NK-92 treated with Interleukin-12 subunit alpha and Interleukin-12 subunit beta, amount 100 ng/mL, for 24 hours (cell line): Measurements from ENCODE around the gene SMYD2.

Experiments
- DNase-seq: peaks from one replicate; lab custom pipeline; 2025; lab: John Stamatoyannopoulos, UW

Gene SMYD2

DNA sequence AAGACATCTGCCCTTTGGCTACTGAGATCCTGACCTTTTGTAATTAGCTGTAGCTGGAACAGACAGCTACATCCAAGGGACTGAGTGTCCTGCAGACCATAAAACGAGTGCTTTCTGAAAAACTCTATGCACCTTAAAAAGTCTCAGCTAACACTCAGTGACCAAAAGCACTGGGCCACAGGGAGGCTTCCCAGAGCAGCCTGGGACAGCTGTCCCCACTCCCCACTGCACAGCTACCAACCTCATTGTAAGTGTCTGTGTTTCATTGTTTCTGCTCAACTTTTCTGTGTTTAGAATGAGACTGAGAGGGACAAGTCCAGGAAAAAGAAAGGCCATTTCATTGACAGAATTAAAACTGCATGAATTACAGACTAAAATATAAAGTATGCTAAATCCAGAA lies 80.7 kb downstream of the SMYD2 start:
- no peak for DNase-seq

DNA sequence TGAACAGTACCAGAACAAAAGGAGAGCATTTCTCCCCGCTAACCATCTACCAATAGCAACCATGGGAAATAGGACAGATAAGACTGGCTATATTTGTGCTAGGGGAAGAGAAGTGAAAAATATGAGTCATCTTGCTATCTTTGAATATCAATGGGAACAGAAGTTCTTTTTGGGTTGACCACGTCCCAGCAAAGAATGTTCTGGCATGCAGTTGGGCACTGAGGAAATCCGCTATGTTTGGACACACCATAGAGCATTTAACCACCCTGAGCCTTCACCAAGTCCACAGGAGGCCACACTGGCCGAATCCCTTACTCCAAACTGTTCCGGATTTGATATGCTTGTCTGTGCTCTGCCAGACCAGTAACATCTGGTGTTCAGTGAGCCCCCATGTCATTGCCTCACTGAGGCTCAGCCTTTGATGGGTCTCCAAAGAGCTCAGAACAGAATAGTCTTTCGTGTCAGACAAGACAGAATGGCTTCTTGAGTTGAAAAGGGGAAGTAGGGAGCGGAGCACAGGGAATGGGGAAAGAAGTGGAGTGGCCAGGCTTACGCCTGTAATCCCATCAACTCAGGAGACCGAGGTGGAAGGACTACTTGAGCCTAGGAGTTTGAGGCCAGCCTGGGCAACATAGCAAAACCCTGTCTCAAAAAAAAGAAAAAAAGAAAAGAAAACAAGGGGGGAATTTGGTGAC lies 81.4 kb downstream of the SMYD2 start:
- no peak for DNase-seq

DNA sequence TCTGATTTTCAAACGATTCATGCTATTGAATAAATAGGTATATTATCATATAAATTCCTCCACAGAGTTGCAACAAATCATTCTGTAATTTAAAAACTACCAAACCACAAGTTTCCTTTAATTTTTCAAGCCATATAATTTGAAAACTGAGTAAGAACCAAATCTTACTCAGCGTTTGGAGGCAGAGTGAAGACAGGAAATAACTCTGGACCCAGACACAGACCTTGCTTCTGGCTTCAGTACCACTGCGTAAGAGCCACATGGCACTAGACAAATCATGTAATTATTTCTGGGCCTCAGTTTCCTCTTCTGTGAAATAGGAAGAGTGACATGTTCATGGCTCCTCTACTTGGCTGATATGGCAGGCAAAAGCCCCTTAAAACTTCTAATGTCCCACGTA lies 82.4 kb downstream of the SMYD2 start:
- no peak for DNase-seq

DNA sequence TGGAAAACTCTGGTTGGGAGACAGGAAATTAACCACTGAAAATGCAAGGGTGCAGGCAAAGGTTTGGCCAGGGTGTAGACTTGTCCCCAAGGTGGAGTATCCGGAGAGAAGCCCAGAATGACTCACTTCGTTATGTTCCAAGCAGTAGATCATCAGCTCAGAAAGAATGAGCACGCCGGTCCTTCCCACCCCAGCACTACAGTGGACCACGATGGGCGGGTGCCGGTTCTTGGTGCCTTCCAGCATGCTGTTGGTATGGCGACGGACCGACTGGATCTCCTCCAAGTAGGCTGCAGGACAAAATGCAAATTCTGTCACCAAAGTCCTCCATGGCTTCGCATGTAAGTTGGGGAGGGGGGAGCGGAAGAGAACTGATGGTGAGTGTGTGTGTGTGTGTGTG lies 83.4 kb downstream of the SMYD2 start:
- no peak for DNase-seq

DNA sequence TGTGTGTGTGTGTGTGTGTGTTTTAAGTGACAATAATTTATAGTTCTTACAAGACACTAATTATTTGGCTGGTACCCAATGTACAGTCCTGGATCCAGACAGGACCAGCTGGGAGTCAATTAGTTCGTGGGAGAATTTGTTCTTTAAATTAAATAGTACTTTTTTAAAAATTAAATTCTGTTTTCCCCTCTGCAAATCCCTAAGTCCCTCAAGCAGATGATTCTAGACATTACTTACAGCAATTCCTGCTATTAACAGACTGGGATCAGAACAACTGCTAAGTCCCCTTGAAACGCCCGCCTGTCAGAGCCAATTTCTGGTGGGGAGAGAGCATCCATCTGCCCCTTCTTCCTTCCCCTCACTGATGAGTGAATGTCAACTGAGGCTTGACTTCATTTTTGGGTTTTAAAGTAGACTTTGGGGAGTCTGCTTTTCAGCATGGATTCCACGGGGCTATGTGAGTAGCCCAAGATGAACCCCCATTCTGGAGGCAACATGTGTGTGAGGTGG lies 83.9 kb downstream of the SMYD2 start:
- no peak for DNase-seq

DNA sequence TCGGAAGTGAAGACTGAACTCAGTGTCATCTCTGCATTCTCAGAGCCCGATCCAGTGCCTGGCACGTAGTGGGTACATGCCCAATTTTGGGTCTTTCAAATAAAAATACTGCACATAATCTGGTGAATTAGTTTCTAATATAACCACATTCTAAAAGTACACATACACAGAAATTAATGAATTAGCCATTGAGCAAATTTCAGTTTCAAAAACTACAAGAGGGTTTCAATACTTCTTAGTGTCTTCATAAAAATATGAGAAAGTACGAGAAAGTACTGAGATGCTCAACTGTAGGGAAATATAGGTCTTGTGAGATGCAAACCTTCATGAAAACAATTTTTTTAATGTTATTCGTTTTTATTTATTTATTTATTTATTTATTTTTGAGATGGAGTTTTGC lies 86.9 kb downstream of the SMYD2 start:
- no peak for DNase-seq

DNA sequence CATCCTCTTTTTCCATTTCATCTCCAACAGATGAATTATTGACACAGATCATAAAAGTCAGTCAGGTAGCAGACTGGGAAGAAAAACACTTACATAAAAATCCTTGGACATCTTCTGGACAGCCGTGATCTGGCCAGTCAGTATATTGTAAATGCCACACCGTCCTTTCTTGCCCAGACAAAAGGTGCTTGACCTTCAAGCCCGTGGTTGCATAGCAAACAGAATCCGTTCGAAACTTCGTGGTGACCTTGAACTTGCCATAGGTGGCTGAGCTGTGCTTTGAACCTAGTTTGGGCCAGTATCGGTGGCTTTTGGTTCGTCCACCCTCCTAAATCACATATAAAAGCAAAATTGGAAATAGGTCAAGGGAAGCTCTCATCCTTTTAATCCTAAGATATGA lies 88.4 kb downstream of the SMYD2 start:
- no peak for DNase-seq

DNA sequence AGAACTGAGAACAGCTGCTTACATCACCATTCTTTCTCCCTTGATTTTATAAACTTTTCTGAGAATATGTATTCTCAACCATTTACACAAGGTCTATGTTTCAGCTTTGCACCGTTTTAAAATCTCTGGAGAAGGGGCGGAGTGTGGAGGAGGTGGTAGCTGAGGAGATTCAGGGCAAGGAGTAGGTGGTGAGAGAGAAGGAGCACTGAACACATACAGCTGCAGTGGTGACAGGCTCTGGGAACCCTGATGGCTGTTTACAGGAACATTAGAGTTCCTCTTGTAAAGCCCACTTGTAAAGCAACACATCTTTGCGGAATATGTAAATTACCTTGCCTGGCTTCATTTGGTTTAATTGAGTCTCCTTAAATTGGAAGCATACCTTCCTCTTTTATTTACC lies 89.7 kb downstream of the SMYD2 start:
- no peak for DNase-seq

DNA sequence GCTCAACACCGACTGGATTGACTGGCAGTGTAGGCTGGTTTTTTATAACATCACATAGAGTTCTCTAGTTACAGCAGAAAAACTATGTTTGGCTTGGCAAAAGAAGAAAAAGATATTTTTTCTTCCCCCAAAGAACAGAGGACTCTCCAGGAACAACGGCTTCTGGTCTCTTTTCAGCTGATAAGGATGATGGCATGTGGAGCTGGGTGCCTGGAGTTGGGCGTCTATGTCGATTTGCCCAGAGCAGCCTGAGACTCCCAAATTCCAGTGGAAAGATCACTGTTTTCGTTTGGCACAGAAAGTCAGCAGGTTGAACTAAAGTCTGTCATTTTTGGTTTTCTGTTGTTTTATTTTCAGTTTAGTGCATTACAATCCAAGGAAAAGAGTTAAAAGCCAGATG lies 91.1 kb downstream of the SMYD2 start:
- no peak for DNase-seq

DNA sequence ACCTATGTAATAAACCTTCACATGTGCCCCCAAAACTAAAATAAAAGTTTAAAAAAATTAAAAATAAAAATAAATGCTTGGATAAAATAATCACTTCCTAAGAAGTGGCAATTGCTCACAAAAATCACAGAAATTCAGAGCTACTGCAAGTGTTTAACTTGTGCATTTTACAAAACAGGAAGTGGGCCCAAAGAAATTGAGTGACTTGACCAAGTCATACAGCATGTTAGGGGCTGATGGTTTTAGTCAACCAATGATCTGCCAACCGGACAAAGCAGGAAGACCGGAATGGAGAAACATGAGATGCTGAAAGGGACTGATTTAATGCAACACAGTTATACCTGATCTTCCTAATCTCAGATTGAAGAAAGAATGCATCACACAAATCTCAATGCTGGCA lies 96.5 kb downstream of the SMYD2 start:
- DNase-seq = no peak

DNA sequence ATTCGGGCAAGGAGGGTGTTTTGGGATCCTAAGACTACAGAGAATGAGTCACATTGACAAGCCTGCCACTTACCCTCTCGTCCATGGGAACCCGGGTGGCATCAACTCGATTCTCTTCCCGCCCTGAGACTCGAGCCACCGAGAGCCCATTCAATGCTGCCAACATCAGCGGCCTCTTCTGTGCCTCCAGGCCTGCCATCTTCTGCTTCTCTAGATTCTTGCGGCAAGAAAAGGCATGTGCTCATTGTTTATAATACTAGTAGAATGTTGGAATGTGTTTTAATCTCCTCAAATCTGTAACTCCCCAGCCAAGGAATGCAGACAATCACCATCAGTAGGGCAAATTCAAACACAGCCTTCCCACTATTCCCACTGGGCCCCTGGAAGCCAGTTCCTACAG lies 96.9 kb downstream of the SMYD2 start:
- DNase-seq = no peak

DNA sequence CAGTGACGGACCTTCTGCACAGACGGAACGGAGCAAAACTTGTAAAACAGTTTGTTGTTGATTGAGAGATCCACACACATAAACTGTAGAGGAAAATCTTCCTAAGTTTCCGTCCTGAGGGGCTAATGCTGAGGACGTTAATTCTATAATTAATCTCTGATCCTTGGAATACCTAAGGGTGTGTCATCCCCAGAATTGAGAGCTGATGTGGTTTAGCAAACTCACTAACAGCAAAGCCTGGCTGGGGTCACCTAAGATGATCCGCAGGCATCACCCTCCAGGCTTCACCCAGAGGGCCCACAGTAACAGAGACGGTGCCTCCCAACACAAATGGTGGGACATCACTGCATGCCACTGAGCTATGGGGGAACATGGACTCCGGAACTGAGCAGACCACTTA lies 97.5 kb downstream of the SMYD2 start:
- DNase-seq = no peak

DNA sequence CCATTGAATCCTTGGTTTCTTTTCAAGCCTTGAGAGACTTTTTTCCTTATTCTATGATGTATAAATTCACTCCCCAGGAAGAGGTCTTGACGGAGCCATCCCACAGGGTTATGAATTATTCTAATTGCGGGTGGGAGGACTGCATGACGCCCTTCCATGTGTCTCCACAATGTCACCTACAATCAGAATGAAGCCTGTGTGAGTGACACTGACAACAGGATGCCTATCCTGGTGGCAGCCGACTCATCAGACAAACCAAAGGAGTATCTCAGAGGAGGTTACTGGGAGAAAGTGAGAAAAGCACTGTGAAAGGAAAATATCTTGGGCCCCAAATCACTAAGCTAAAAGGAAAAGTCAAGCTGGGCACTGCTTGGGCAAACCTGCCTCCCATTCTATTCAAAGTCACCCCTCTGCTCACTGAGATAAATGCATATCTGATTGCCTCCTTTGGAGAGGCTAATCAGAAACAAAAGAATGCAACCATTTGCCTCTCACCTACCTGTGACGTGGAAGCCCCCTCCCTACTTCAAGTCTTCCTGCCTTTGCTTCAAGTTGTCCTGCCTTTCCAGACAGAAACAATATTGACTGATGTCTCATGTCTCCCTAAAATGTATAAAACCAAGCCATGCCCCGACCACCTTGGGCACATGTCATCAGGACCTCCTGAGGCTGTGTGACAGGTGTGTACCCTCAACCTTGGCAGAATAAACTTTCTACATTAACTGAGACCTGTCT lies 98.4 kb downstream of the SMYD2 start:
- DNase-seq = no peak

DNA sequence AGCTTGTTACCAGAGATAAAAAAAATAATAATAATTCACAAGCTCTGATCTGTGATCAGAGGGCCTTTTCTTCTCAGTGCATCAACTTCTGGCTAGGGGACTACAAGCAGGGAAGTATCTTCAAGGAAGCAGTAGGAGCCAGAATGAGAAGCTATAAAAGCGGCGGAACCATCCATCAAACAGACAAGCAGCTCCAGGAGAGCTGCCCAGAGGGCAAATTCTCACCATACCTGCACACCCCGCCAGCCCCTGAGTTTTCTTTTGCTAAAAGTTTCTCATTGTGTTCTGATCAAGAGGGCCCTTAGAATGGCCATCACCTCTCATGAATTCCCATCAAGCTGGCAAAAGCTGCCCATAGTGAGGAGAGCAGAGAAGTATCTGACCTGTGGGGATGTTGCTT lies 99.4 kb downstream of the SMYD2 start:
- DNase-seq = no peak

DNA sequence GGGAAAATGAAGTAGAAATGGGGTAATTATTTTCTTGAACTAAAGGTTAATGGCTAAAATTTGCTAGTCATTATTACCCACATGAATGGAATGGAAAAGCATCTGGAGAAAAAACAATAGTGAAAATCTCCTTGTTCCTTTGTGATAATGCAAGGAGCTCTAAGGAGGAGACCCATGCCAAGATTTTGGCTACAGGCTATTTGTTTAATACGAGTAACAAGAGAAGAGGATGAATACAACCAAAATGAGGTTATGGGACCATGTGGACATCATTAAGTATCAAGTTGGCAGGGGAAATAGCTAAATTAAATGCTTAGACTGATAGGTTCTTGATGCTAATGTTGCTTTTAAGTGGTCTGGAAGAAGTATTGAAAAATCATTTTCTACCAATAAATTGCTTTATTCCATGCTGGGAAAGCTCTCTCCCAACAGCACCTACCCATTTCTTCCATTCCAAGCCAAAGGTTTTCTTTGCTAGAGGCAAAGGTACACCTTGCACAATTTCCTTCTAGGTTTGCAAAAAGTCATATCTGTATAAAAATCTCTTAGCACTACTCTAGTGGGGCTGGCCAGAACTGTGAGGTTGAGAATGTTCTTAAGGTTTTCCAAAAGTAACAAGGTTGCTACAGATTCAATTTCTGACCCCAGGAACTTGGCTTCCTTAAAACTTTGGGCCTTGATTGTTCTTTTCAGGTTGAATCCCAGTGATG lies 100.2 kb downstream of the SMYD2 start:
- no peak for DNase-seq

DNA sequence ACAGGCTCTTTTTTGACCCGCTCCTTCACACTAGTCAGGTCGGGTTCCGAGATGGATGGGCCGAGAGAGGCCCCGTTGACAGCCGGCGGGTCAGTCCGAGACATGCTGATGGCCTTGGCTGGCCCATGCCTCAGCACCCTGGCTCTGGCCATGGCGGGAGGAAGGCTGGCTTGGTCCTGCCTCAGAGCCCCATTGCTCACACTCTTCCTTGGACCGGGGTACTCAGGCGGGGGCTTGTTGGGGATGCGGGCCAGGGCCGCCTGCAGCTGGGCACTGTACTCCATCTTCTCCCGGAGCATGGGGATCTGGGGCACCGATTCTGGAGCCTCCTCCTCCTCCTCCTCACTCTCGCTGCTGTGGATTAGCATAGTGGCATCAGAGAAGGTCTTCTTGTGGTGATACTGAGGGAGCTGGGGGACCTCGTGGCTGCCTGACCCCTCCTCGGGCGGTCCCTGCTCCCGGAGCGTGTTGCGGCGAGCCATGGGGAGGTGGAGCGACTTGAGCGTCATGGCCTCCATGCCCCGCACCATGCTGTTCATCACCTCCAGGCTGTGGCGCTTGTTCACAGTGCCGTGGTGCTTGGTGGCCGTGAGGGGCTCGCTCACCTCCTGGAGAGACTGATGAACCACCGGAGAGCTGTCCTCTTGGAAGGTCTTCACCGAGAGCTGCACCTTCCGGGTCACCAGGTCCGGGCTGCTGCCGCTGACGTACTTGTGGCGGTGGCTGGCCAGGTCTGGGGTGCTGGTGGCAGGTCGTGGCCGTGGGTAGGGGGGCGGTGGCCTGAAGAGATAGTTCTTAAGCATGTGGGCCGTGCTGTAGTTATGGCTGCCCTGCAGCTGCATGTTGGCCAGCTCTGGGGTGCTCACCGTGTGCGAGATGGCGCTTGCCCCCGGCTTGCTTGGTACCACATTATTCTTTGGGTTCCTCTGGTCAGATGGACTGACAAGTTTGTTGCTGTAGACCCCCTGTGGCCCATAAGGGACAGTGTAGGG lies 102.7 kb downstream of the SMYD2 start:
- no peak for DNase-seq

DNA sequence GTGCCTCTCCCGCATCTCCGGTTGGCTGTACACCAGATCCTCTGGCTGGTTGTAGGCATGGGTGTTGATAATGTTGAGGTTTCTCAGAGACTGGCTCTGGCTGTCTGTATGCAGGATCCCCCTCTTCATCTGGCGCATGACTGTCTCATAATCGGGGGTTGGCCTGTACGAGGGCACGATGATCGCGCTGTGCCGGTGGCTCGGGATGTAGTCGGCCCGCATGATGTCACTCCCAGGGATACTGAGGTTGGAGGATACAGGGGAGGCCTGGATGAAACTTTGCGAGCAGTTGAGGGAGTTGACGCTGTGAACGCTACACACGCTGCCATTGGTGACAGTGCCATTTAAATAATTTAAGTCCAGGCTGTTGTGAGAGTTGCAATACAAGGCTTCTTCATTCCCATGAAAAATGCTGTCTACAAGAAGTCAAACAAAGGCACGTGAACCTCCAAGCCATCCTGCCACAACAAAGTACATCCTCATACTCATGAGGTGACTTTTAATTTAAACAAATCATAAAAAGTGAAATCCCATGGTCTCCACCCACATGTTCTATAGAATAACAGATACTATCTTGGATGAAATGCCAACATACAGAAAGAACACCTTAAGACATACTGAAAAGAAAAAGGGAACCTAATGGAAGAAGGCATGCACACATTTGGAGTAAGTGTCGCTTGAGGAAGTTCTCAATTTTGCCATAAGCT lies 103.6 kb downstream of the SMYD2 start:
- DNase-seq = no peak

DNA sequence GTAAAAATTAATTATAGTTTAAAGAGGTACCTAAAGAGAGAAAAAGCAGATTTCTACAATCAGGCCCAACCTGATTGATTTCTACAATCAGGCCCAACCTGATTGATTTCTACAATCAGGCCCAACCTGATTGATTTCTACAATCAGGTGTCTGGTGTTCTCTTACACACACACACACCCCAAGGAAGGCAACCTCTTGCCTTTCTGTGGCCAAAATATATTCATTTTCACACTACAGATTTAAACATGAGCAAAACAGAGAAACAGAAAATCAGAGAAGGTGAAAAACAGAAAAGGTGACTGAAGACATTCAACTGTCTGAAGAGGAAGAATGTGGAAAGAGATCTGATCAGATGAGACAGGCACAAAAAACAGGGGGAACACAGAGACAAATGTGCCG lies 104.5 kb downstream of the SMYD2 start:
- no peak for DNase-seq

DNA sequence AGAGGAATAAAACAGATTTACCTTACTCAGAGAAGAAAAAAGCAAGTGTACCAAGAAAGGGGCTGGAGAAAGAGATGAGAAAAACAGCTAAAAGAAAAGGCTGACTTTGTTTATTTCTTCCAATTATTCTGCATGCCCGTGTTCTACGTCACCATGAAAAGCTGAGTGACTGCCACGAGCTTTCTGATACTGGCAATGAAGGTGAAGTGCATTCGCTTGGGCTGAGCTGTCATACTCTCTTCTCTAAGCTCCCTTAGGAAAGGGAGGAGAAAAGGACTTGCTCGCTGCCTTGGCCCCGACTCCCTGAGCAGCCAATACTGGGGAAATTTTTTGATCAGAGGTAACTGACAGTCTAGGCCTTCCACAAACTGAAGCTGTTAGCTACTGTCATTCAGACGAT lies 105.4 kb downstream of the SMYD2 start:
- DNase-seq = no peak
